ENCODE data around the gene CDK5.

DNA sequence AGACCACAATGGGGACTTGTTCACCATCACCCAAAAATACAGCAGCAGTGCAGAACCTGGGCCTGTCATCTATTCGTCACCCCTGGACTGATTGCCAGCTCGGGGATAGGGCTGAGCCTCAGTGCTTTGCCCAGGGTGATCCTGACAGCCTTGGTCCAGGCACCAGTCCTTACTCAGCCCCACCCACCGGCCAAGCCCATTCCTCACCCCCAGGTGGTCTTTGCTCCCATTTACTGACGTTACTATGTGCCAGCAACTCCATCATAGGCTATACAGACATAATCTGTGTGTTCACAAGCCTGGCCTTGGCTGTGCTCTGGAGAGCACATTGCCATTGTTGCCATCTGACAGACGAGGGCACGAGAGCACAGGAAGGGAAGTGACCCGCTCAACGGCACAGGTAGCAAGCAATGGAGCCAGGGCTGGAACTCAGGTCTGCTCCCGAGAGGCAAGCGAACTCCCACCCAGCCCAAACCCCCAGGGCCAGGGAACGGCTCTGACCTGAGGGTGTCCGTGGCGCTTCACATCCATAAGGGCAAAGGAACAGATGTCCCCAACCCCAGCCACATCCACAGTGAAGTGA, 40.2 kb downstream of the CDK5 start:
- TF ChIP-seq, protein P1, sequence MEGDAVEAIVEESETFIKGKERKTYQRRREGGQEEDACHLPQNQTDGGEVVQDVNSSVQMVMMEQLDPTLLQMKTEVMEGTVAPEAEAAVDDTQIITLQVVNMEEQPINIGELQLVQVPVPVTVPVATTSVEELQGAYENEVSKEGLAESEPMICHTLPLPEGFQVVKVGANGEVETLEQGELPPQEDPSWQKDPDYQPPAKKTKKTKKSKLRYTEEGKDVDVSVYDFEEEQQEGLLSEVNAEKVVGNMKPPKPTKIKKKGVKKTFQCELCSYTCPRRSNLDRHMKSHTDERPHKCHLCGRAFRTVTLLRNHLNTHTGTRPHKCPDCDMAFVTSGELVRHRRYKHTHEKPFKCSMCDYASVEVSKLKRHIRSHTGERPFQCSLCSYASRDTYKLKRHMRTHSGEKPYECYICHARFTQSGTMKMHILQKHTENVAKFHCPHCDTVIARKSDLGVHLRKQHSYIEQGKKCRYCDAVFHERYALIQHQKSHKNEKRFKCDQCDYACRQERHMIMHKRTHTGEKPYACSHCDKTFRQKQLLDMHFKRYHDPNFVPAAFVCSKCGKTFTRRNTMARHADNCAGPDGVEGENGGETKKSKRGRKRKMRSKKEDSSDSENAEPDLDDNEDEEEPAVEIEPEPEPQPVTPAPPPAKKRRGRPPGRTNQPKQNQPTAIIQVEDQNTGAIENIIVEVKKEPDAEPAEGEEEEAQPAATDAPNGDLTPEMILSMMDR (IDR thresholded peaks at IDR 0.05): no peak
- no peak for TF ChIP-seq POLR2A (IDR thresholded peaks at IDR 0.05)

Data from esophagus squamous epithelium (tissue), 4 donors.